HG02938 (cell line): ENCODE measurements around the gene TLDC2.

Experiments
- ATAC-seq: cut with Tn5 transposase; IDR thresholded peaks from one replicate; pipeline ENCODE4 v1.9.1; 2021; ENCODE audit warnings: mild to moderate bottlenecking, moderate library complexity; ENCODE audit not compliant: unreplicated experiment

The TLDC2 gene

GRCh38 chr20:36849333-36850065 is 26.4 kb upstream of the TLDC2 start:
- no peak for ATAC-seq

DNA sequence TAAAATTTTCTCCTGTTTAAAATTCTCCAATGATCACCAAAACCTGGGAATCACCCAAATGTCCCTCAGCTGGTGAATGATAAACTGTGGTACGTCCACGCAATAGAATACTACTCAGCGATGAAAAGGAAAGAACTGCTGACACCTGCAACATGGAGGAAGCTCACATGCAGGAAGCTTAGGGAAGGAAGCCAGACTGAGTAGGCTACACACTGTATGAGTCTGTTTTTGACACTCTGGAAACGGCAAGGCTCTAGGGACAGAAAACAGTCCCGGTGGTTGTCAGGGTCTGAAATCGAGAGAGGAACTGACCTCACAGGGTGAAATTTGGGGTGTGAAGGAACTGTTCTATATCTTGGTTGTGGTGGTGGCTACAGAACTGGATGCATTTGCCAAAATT is 25.2 kb upstream of the TLDC2 start:
- no peak for ATAC-seq

DNA sequence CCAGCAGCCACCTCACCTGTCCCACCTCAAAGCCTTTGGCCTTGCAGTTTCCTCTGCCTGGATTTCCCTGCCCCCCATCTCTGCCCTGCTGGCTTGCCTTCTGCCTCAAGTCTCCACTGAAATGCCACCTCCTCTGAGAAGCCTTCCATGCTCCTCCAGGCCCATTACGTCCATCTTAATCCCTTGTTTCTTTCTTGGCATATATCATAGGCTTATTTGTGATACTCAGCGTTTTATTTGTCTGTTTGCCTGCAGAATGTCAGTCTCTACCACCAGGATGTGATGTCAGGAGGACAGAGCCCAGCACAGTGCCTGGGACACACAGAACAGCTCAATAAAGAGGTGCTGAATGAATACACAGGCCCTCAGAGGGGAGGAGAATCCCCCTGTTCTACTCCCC is 24.4 kb upstream of the TLDC2 start:
- ATAC-seq: no peak

DNA sequence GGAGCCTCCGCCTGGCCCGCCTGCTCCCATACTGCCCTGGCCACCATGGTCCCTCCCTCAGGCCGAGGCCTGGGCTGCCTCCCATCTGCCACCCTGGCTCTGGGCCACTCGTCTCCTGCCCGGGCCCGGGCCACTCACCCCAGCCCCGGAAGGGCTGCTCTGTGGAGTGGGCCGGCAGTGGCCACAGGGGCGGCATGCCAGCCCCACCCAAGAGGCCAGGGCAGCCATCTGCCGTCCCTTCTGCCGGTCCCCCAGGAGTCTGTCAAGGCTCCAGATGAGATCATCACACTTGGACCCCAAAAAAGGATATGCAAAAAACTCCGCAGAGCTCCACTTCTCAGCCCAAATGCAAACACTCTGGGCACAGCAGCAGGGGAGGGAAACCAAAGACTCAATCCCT is 23.8 kb upstream of the TLDC2 start:
- no peak for ATAC-seq

GRCh38 chr20:36854348-36855240 is 21.3 kb upstream of the TLDC2 start:
- no peak for ATAC-seq

- no peak for ATAC-seq
Observed at GRCh38 chr20:36855241-36855657, 20.7 kb upstream of the TLDC2 start.

GRCh38 chr20:36856195-36856594 is 19.7 kb upstream of the TLDC2 start:
- ATAC-seq: no peak

GRCh38 chr20:36856691-36857635 is 19.0 kb upstream of the TLDC2 start:
- ATAC-seq: no peak

GRCh38 chr20:36859282-36859555 is 16.7 kb upstream of the TLDC2 start:
- ATAC-seq: no peak

DNA sequence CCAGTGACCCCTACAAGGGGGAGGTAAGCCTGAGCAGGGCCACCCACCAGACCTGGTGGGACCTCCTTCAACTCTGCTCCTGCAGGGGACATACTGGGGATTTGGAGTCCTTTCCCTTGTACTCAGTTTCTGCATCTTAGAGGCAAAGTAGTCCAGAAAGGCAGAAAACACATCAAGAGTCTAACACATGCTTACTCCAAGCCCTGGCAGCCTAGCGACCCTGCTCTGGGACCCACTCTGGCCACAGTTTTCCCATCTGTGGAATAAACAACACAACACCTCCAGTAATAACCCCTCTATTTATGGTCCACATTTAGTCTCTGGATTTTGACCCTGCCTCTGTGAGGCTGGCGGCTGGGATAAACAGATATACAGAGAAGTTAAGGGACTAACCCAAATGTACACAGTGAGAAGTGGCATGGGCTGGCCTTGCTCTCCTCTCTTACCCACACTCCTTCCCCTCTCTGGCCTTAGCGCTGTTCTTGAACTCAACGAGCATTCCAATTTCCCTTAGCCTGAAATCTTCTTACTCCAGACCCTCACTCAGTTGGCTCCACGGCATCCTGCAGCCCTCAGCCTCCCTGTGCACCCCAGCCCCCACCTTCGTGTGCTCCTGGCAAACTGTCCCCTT is 16.1 kb upstream of the TLDC2 start:
- no peak for ATAC-seq

DNA sequence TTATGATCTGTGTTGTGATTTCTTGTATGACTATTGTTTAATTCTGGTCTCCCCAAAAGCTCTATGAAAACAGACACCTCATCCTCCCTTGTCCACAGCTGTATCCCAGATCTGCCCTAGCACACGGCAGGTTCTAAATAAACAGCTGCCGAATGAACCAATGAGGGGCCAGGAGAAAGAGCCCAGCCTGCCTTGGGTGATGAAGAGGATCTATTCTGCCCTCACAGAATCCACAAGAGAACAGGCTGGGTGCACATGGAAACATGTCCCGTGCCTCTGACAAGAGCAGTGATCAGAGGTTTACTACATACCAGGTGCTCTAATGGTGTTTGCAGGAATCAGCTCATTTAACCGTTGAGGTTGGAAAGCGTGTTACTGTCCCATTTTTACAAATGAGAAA is 15.6 kb upstream of the TLDC2 start:
- no peak for ATAC-seq

GRCh38 chr20:36860811-36861624 is 14.9 kb upstream of the TLDC2 start:
- ATAC-seq: no peak

DNA sequence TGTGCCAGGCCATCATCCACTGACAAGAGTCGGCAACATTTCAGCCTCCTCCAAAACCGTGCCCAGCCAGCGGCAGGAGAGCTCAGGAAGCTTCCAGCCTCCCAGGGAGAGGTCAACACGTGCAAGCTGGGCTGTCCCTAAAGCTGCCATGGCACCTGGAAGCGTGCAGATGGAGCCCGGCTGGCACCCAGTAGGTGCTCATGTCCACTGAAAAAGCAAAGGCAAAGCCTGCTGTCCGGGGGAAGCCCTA is 14.4 kb upstream of the TLDC2 start:
- ATAC-seq: no peak

DNA sequence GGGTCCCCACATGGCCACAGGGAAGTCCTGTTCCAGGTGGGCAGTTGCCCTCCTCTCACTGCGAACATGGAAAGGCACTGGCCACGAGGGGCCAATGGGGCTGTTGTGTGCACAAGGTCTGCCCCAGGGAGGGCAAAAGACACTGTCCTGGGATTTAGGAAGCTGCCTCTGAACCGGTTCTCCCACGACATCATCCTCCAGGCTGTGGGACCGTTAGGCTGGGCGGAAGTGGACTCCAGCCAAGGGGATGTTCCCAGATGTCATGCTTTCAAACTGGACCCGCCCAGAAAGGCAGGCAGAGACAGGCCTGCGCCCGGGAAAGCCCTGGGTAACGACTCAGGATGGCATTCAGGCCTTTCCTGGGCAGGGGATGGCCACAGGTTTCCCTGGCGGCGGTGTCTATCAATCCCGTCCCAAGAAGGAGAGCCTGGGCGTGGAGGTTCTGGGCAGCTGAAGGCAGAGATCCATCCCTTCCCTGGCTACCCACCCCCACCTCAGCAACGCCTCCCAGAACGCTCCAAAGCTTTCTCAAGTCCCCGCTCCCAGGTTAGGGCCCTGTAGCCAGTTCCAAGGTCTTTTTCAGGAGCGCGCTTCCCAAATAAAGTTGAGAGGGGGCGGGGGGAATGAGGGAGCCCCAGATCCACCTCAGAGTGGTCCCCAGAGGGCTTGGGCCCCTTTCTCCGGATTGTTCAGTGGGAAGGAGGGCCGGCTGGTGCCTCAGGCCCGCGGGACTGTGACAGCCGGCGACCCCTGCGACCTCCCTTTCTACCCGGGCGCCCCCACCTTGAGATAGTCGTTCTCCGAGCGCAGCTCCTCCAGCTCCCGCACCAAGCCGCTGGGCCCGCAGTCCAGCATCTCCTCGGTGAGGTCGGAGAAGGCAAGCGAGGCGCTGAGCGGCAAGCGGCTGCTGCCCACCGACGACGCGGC is 13.8 kb upstream of the TLDC2 start:
- no peak for ATAC-seq

- peak; percentile 33 for ATAC-seq
Observed at GRCh38 chr20:36862857-36863668, 12.9 kb upstream of the TLDC2 start.

DNA sequence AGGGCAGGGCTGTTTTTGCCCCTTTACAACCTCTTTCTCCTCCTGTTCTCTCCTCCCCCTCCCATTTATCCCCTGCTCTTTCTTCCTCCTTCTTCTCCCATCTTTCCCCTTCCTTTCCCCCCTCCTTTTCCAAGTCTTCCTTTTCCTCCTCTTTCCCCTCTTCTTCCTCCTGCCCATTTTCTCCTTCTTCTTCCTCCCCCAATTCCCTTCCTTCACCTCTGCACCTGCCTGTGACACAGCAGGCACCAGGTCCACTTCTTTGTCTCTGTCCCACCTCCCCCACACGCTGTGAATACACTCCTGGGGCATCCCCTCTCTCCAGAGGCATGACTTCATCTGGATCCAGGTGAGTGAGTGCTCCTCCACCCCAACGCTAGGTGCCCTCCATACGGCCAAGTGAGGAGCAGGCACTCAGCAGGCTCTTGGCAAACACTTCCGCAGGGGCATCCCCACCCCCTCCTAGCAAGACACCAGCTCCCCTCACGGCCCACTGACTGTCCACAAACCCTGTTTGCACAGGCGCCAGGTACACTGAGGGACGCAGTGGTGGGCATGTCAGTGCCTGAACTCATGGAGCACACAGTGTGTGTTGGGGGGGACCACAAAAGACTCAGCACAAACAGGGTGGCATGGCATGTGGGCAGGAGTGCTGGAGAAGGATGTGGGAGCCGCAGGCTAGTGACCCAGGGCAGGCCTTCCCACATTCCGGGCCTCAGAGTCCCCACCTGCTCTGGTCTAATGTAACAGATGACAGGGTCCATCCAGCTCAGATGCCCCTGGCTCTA is 10.7 kb upstream of the TLDC2 start:
- no peak for ATAC-seq

- no peak for ATAC-seq
Observed at GRCh38 chr20:36865861-36866149, 10.1 kb upstream of the TLDC2 start.

DNA sequence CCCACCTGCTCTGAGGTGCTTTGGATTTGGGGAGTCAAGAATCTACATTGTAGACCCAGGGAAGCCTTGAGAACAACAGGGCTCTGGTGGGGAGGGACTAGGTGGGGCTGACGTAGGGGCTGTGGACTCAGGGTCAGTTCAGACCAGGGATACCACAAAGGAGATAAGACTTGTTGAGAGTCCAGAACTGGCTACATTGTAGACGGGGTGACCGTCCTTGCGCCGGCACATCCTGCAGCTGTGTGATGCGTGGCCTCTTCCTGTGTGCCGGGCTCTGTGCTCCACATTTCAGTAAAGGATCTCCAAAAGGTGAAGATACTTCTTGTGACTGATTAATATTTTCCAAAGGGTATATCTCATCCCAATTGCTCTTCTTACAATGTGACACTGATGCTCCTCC is 9.8 kb upstream of the TLDC2 start:
- no peak for ATAC-seq
